GM10248 (cell line): ENCODE data around the gene MROH2A.
"Not testable (repeated sequence)": the region's sequence is repeated elsewhere in the genome, so short reads cannot be mapped to it uniquely, and the experiment has no call there.

Source experiments
- CTCF ChIA-PET: fragments of 300-600 bp; sonication (Branson Sonifier 250); formaldehyde crosslinking; extraction: SDS; loops from one replicate; lab custom pipeline; 2021; ENCODE audit warnings: antibody characterized with exemption; lab: Yijun Ruan, JAX
- POLR2A ChIA-PET: fragments of 350-650 bp; sonication (Branson Sonifier 250); formaldehyde crosslinking; extraction: SDS; loops from one replicate; lab custom pipeline; 2020; ENCODE audit warnings: antibody characterized with exemption; lab: Yijun Ruan, JAX
- DNase-seq: peaks from one replicate; pipeline ENCODE4 v3.0.0; 2012; ENCODE audit errors: extremely low spot score
- CTCF ChIP-seq: IDR thresholded peaks from 2 replicates; pipeline ENCODE4 v1.5.1; 2012; ENCODE audit warnings: mild to moderate bottlenecking, low read depth; ENCODE audit errors: extremely low read depth, missing control alignments, control extremely low read depth

MROH2A gene

GRCh38 chr2:233746475-233747282, 31.5 kb upstream of the MROH2A start:
- CTCF ChIA-PET: interaction anchor here (1.3 kb wide), 1 partner anchor 35 kb away, joined by 3 read pairs; no protein-coding TSS in a partner anchor

GRCh38 chr2:233747283-233747544, 30.9 kb upstream of the MROH2A start:
- DNase-seq: no peak
- ChIA-PET POLR2A (no interaction called here), CTCF (no interaction called here)
- no peak for TF ChIP-seq CTCF

More at GRCh38 chr2:233746475-233747282, 31.5 kb upstream of the MROH2A start:
- TF ChIP-seq CTCF: no peak
- POLR2A ChIA-PET: no interaction called here
- no peak for DNase-seq

- POLR2A ChIA-PET, CTCF ChIA-PET, DNase-seq: not testable (repeated sequence)
Observed at GRCh38 chr2:233750689-233751088, 27.4 kb upstream of the MROH2A start.

- POLR2A ChIA-PET, DNase-seq, CTCF ChIA-PET: not testable (repeated sequence)
Observed at GRCh38 chr2:233751212-233752009, 26.7 kb upstream of the MROH2A start.

GRCh38 chr2:233754872-233755611, 23.1 kb upstream of the MROH2A start:
- CTCF ChIA-PET: no interaction called here
- DNase-seq: no peak
- no peak for TF ChIP-seq CTCF
- POLR2A ChIA-PET: no interaction called here

- POLR2A ChIA-PET: no interaction called here
- CTCF ChIA-PET: no interaction called here
- TF ChIP-seq CTCF: no peak
- DNase-seq: no peak
Observed at GRCh38 chr2:233756429-233757081, 21.6 kb upstream of the MROH2A start.

- CTCF ChIA-PET: no interaction called here
- POLR2A ChIA-PET: no interaction called here
- TF ChIP-seq CTCF: no peak
- DNase-seq: no peak
Observed at GRCh38 chr2:233758141-233758540, 20.0 kb upstream of the MROH2A start.
